ENCODE results near the gene ADGRV1. TPM values are rescaled to one million over a fixed set of nuclear protein-coding genes. Genes with fewer than 3 reads are reported as not detected.
"Not testable (repeated sequence)": the region's sequence is repeated elsewhere in the genome, so short reads cannot be mapped to it uniquely, and the experiment has no call there.

ADGRV1 gene
- total RNA-seq, 1 experiment from 2014 or later = 1.8 TPM

GRCh38 chr5:90682278-90682677, 123.7 kb downstream of the ADGRV1 start:
- in situ Hi-C loops (cut with HindIII; ENCODE audit: low pct_unique_long_range_greater_than_20kb, low sequenced_read_pairs) = no loop called here
- no peak for DNase-seq (ENCODE audit: low read depth)

- in situ Hi-C loops (cut with HindIII; ENCODE audit: low pct_unique_long_range_greater_than_20kb, low sequenced_read_pairs) = no loop called here
- DNase-seq (ENCODE audit: low read depth) = no peak
These were observed 126.9 kb downstream of the ADGRV1 start for GRCh38 chr5:90685425-90686022.

- in situ Hi-C loops (cut with HindIII; ENCODE audit: low pct_unique_long_range_greater_than_20kb, low sequenced_read_pairs); DNase-seq (ENCODE audit: low read depth): not testable (repeated sequence)
These were observed 127.8 kb downstream of the ADGRV1 start for GRCh38 chr5:90686363-90686762.

- in situ Hi-C loops (cut with HindIII; ENCODE audit: low pct_unique_long_range_greater_than_20kb, low sequenced_read_pairs); DNase-seq (ENCODE audit: low read depth): not testable (repeated sequence)
These were observed 128.9 kb downstream of the ADGRV1 start for GRCh38 chr5:90687458-90687857.

- DNase-seq (ENCODE audit: low read depth) = no peak
- in situ Hi-C loops (cut with HindIII; ENCODE audit: low pct_unique_long_range_greater_than_20kb, low sequenced_read_pairs) = no loop called here
These were observed 130.5 kb downstream of the ADGRV1 start for GRCh38 chr5:90689064-90689463.

- in situ Hi-C loops (cut with HindIII; ENCODE audit: low pct_unique_long_range_greater_than_20kb, low sequenced_read_pairs) = no loop called here
These were observed 131.7 kb downstream of the ADGRV1 start for GRCh38 chr5:90690307-90690706.

GRCh38 chr5:90691533-90691932, 132.9 kb downstream of the ADGRV1 start:
- in situ Hi-C loops (cut with HindIII; ENCODE audit: low pct_unique_long_range_greater_than_20kb, low sequenced_read_pairs) = no loop called here
- no peak for DNase-seq (ENCODE audit: low read depth)

More at GRCh38 chr5:90690307-90690706, 131.7 kb downstream of the ADGRV1 start:
- no peak for DNase-seq (ENCODE audit: low read depth)

GRCh38 chr5:90696153-90696552, 137.6 kb downstream of the ADGRV1 start:
- in situ Hi-C loops (cut with HindIII; ENCODE audit: low pct_unique_long_range_greater_than_20kb, low sequenced_read_pairs) = no loop called here
- DNase-seq (ENCODE audit: low read depth) = no peak

GRCh38 chr5:90700299-90700698, 141.7 kb downstream of the ADGRV1 start:
- in situ Hi-C loops (cut with HindIII; ENCODE audit: low pct_unique_long_range_greater_than_20kb, low sequenced_read_pairs) = no loop called here

GRCh38 chr5:90703932-90704331, 145.3 kb downstream of the ADGRV1 start:
- in situ Hi-C loops (cut with HindIII; ENCODE audit: low pct_unique_long_range_greater_than_20kb, low sequenced_read_pairs) = no loop called here
- no peak for DNase-seq (ENCODE audit: low read depth)

More at GRCh38 chr5:90700299-90700698, 141.7 kb downstream of the ADGRV1 start:
- no peak for DNase-seq (ENCODE audit: low read depth)

GRCh38 chr5:90707698-90708097, 149.1 kb downstream of the ADGRV1 start:
- in situ Hi-C loops (cut with HindIII; ENCODE audit: low pct_unique_long_range_greater_than_20kb, low sequenced_read_pairs) = no loop called here
- DNase-seq (ENCODE audit: low read depth) = no peak

- in situ Hi-C loops (cut with HindIII; ENCODE audit: low pct_unique_long_range_greater_than_20kb, low sequenced_read_pairs) = no loop called here
These were observed 150.9 kb downstream of the ADGRV1 start for GRCh38 chr5:90709323-90710155.

GRCh38 chr5:90718387-90718786, 159.8 kb downstream of the ADGRV1 start:
- in situ Hi-C loops (cut with HindIII; ENCODE audit: low pct_unique_long_range_greater_than_20kb, low sequenced_read_pairs) = no loop called here
- no peak for DNase-seq (ENCODE audit: low read depth)

More at GRCh38 chr5:90709323-90710155, 150.9 kb downstream of the ADGRV1 start:
- DNase-seq (ENCODE audit: low read depth) = peak; percentile 26

GRCh38 chr5:90739567-90739966, 181.0 kb downstream of the ADGRV1 start:
- no peak for DNase-seq (ENCODE audit: low read depth)
- in situ Hi-C loops (cut with HindIII; ENCODE audit: low pct_unique_long_range_greater_than_20kb, low sequenced_read_pairs) = no loop called here

- in situ Hi-C loops (cut with HindIII; ENCODE audit: low pct_unique_long_range_greater_than_20kb, low sequenced_read_pairs) = no loop called here
- DNase-seq (ENCODE audit: low read depth) = no peak
These were observed 181.7 kb downstream of the ADGRV1 start for GRCh38 chr5:90740244-90740799.

GRCh38 chr5:90741022-90741564, 182.5 kb downstream of the ADGRV1 start:
- DNase-seq (ENCODE audit: low read depth) = no peak
- in situ Hi-C loops (cut with HindIII; ENCODE audit: low pct_unique_long_range_greater_than_20kb, low sequenced_read_pairs) = no loop called here

- in situ Hi-C loops (cut with HindIII; ENCODE audit: low pct_unique_long_range_greater_than_20kb, low sequenced_read_pairs) = no loop called here
- DNase-seq (ENCODE audit: low read depth) = no peak
These were observed 187.5 kb downstream of the ADGRV1 start for GRCh38 chr5:90746119-90746518.

- in situ Hi-C loops (cut with HindIII; ENCODE audit: low pct_unique_long_range_greater_than_20kb, low sequenced_read_pairs) = no loop called here
These were observed 188.6 kb downstream of the ADGRV1 start for GRCh38 chr5:90747175-90747574.

GRCh38 chr5:90747693-90748092, 189.1 kb downstream of the ADGRV1 start:
- in situ Hi-C loops (cut with HindIII; ENCODE audit: low pct_unique_long_range_greater_than_20kb, low sequenced_read_pairs) = no loop called here
- DNase-seq (ENCODE audit: low read depth) = peak; percentile 13

More at GRCh38 chr5:90747175-90747574, 188.6 kb downstream of the ADGRV1 start:
- peak; percentile 58 for DNase-seq (ENCODE audit: low read depth)
